IPS-18c (cell line): ENCODE data around the gene NWD2.

Experiments
- H3K4me3 ChIP-seq: 2 replicates; pipeline ENCODE4 v1.7.0; 2013; ENCODE audit warnings: low read depth, mild to moderate bottlenecking, low read length, moderate library complexity; ENCODE audit not compliant: insufficient read depth
- H3K9me3 ChIP-seq: one replicate; pipeline ENCODE4 v1.6.1; 2013; ENCODE audit warnings: mild to moderate bottlenecking, low read length, moderate library complexity; ENCODE audit not compliant: control insufficient read depth, insufficient read depth

Gene NWD2

DNA sequence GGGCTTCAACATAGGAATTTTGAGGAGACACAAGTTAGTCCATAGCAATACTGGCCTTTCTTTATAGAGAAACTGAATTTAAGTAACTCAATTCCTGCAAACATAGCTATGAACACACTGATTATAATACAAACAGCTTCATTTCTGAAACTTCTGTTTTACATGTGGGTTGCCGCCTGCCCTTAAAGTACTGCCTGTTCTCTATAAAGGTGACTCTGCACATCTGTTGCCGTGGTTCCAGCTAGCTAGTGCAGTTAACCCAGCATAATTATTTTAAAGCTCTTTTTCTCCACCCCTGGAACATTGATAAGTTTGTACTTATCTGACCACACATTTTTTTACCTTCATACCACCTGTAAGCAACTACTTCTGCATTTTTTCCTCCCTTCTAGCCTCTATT, 177.6 kb downstream of the NWD2 start:
- Histone ChIP-seq H3K9me3 (no peaks in the 10 kb centered on the region), H3K4me3 (no peak overlapping the region)

DNA sequence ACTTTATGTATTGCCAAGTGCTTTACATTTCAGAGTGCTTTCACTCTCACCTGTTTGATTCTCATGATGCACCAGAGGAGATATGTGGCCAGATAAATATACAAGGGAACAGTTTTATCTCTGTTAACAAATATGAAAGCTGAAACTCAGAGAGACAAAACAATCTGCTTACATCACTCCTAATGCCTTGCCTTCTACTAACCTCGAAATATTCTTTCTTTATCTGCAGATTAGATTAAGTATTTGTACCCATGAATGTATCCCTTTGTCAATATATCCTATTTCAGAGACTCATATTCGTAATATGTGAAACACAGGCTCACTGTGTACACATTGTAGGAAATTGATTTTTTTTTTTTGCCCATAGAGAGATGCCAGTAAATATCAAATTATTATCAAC, 178.1 kb downstream of the NWD2 start:
- no peak overlapping the region for H3K4me3 ChIP-seq

DNA sequence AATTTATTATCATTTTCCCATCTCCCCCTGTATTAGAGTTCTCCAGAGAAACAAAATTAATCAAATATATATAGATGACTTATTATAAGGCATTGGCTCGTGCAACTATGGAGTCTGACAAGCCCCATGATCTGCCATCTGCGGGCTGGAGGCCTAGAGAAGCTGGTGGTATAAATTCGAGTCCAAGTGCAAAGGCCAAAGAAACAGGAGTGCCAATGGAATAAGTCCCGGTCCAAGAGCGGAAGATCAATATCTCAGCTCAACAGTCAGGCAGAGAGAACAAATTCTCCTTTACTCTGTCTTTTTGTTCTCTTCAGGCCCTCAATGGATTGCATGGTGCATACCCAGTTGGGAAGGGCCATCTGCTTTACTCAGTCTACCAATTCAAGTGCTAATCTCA, 178.8 kb downstream of the NWD2 start:
- no peaks in the 10 kb centered on the region for H3K9me3 ChIP-seq
- no peak overlapping the region for H3K4me3 ChIP-seq

More for the DNA sequence above, 178.1 kb downstream of the NWD2 start:
- H3K9me3 ChIP-seq = no peaks in the 10 kb centered on the region

- H3K4me3 ChIP-seq = no peak overlapping the region
- no peaks in the 10 kb centered on the region for H3K9me3 ChIP-seq
Observed at GRCh38 chr4:37424753-37425152, 180.2 kb downstream of the NWD2 start.

- no peaks in the 10 kb centered on the region for H3K9me3 ChIP-seq
- no peak overlapping the region for H3K4me3 ChIP-seq
Observed at GRCh38 chr4:37425857-37426256, 181.3 kb downstream of the NWD2 start.

DNA sequence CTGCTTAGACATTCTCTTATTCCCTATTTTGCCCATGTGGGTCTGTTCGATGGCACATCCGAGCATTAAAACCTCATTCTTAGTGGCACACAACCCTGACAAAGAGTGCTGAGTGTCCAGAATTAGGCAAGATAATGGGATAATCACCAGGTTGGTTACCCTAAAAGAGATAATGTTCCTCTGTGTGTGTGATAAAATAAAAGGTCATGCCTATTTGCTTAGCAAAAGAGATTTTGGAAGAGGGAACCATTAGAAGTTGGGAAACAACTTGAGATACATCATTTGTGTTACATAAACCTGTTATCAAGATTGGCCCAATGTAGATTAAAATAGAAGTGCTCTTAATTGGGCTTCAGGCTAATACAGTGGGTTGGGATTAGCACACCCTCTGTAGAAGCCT, 182.7 kb downstream of the NWD2 start:
- H3K9me3 ChIP-seq = no peaks in the 10 kb centered on the region
- H3K4me3 ChIP-seq = no peak overlapping the region

DNA sequence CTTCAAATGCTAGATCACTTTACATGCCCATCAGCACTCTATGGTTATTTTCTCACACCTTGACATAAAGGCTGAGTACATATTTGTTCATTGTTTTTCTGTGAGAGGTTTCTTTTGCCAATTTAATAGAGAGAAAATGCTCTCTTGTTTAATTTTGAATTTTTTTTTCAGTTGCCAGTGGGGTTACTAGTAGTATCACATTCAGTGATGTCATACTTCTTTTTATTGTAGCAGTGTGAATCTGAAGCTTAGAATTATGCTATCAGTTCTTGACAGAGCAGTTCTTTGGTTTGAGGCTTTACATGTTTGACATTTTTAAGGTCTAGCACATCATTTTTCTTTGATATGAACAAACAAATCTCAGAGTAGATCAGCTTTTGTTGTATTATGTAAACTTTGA, 185.4 kb downstream of the NWD2 start:
- Histone ChIP-seq H3K4me3 (no peak overlapping the region), H3K9me3 (no peaks in the 10 kb centered on the region)

DNA sequence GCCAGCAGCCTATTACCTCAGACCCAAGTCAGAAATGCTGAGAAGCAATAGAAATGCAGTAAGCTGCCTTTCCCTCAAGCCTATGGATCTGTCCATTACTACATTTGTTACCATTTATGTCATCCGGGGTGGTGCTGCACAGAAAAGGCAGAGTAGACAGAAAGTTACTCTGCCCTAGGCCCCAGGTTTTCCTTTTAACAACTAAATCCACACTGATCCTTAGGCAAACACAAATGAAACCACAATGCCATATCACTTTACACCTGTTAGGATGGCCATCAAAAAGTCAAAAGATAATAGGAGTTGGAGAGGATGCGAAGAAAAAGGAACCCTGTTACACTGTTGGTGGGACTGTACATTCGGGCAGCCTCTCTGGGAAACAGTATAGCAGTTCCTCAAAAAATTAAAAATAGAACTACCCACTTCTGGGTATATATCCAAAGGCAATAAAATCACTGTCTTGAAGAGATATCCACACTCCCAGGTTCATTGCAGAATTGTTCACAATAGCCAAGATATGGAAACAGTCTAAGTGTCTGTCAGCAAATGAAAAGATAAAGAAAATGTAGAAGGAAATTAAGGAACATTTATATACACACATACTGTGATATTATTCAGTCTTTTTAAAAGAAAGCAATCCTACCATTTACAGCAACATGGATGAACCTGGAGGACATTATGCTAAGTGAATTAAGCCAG, 186.3 kb downstream of the NWD2 start:
- Histone ChIP-seq H3K4me3 (no peak overlapping the region), H3K9me3 (no peaks in the 10 kb centered on the region)

- Histone ChIP-seq H3K9me3 (no peaks in the 10 kb centered on the region), H3K4me3 (no peak overlapping the region)
Observed at GRCh38 chr4:37431417-37431743, 186.8 kb downstream of the NWD2 start.

DNA sequence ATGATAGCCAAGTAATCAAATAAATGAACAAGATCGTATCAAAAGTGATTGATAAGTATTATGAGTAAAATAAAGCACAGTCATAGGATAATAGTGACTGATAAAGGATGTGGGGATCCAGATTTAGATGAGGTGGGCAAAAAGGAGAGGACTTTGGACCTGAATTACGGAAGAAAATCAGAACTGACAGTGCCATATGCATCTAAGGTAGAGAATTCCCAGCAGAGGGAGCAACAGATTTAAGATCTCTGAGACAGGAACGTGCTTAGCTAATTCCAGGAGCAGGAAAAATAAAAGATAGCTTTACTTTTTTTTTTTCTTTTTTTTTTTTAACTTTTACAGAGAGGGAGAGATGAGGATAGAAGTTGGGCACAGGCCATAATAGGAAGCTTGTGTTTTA, 189.9 kb downstream of the NWD2 start:
- H3K9me3 ChIP-seq = no peaks in the 10 kb centered on the region

DNA sequence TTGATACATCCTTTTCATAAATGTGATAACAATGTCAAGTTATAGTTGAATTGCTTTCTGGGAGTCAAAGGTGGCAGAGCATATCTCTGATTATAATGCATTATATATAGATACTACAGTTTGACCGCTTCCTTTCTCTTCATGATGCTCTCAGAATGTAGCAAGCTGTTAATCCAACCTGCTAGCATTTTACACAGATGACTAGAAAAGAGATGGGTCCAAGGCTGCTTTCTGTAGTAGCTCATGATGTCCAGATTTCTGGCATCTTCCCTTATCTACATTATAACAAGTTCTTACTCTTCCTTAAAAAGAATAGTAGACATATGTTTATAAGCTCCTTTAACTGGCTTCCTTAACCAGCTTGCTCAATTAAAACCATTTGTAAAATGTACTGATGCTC, 192.0 kb downstream of the NWD2 start:
- Histone ChIP-seq H3K4me3 (no peak overlapping the region), H3K9me3 (no peaks in the 10 kb centered on the region)

More for the DNA sequence above, 189.9 kb downstream of the NWD2 start:
- no peak overlapping the region for H3K4me3 ChIP-seq

DNA sequence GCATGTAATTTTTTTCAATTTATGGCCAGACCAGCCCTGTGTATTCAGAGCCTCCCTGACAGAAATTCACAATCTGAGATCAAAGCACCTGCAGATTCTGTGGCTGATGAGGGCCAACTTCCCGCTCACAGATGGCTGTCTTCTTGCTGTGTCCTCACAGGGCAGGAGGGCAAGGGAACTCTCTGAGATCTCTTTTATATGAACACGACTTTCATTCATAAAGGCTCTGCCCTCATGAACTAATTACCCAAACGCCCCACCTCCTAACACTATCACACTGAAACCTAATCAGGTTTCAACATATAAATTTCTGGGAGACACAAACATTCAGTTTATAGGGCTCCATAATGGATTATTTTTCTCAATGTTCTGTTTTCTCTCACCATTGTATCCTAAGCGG, 192.6 kb downstream of the NWD2 start:
- H3K4me3 ChIP-seq = no peak overlapping the region

GRCh38 chr4:37438564-37439279, 194.2 kb downstream of the NWD2 start:
- no peak overlapping the region for H3K4me3 ChIP-seq
- H3K9me3 ChIP-seq = no peaks in the 10 kb centered on the region

More for the DNA sequence above, 192.6 kb downstream of the NWD2 start:
- no peaks in the 10 kb centered on the region for H3K9me3 ChIP-seq

DNA sequence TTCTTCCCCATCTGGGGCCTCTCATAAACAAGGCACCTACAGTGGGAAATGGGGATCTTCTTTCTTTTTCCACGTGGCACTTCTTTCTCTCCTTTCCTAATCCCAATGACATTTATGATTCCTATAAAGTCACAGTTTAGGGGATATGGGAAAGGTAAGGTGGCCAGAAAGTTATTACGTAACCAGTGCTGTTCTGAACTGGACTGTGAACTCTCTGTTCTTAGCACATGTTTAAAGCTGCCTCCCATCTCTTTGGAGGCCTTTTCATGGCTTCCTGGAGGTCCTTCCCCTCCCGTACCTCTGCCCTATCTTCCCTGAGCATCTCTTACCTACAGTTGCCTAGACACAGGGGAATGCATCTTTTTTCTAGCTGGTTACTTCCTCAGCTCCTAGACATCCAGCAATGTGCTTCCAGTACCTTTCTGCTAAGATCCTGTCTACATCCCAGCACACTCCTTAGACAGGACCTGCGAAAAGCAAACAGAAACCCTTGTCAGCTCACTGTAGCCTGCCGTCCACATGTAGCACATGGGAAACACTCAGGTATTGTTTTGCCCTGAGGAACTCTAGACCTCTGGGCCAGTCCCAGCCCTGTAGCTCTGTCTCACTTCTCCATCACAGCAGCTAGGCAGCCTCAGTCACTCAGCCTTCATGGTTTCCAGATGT, 195.4 kb downstream of the NWD2 start:
- no peak overlapping the region for H3K4me3 ChIP-seq
- no peaks in the 10 kb centered on the region for H3K9me3 ChIP-seq

- H3K9me3 ChIP-seq = no peaks in the 10 kb centered on the region
- H3K4me3 ChIP-seq = no peak overlapping the region
Observed at GRCh38 chr4:37440501-37440900, 196.0 kb downstream of the NWD2 start.

DNA sequence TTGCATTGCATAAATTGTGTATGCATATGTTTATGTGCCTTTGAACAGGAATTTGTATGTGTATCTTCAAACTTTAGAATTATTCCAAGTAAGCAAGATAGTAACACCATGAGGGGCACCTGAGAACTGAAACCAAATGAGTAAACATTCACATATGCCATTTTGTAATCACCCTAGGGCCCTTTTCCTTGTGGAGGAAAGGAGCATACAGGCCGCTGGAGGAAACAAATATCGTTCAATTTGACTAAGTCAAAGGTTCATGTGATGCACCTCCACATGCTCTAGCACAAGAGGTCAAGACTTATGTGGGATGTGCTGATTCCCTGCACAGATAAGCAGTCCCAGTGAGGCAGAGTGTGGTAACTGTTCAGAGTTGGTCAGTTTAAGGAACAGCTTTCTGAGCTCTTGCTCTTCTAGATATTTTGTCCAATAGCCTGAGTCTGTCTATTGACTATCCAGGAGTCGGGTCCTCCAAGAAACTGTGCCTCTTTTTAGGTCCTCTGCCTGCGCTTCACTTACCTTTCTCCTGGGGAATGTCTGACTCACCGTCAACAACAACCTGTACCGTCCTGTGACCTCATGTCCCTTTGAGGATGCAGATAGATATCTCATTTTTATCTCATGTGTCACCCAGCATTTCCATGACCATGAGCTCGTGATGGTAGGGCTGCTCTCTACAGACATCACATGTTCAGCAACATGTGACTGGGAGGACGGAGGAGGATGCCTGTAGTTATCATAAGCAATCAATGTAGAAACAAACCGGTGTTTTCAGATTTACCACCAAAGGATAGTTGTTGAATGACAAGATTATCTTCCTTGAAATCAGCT, 196.9 kb downstream of the NWD2 start:
- Histone ChIP-seq H3K4me3 (no peak overlapping the region), H3K9me3 (no peaks in the 10 kb centered on the region)

DNA sequence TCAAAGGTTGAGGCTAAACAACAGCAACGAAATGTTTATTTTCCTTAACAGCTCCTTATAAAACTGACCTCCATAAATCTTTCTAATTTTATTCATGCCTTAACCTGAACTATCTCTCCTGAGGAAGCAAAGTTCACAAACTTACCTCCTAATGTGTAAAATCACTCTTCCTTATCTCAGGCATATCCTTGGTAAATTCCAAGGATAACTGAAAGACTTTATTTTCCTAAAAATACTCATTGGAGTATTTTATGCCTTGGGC, 197.4 kb downstream of the NWD2 start:
- Histone ChIP-seq H3K4me3 (no peak overlapping the region), H3K9me3 (no peaks in the 10 kb centered on the region)

- Histone ChIP-seq H3K4me3 (no peak overlapping the region), H3K9me3 (no peaks in the 10 kb centered on the region)
Observed at GRCh38 chr4:37443137-37443536, 198.6 kb downstream of the NWD2 start.
